PC-3 (cell line): ENCODE measurements around the gene CBX7. TPM values are rescaled to one million over a fixed set of nuclear protein-coding genes. Genes with fewer than 3 reads are reported as not detected.

ENCODE experiments used
- ATAC-seq: fragments of 200-7000 bp; cut with Tn5 transposase; 2 replicates; pipeline ENCODE4 v1.9.1; 2020; ENCODE audit warnings: mild to moderate bottlenecking, moderate library complexity
- BruUV-seq: library from RNA; stranded (reverse); fragments of 400-500 nt; replicated peaks from 2 replicates; lab custom pipeline; 2021; lab: Mats Ljungman, UMichigan
- CTCF ChIA-PET: fragments of 300-600 bp; sonication (Branson Sonifier 250); formaldehyde crosslinking; loops from one replicate; lab custom pipeline; 2022; ENCODE audit warnings: antibody characterized with exemption; lab: Charles Lee
- POLR2A ChIA-PET: fragments of 300-600 bp; sonication (Branson Sonifier 250); formaldehyde crosslinking; loops from one replicate; lab custom pipeline; 2022; ENCODE audit warnings: antibody characterized with exemption; ENCODE audit not compliant: unreplicated experiment; lab: Charles Lee
- DNase-seq: peaks from one replicate; pipeline ENCODE4 v3.0.0-alpha.2; 2015
- H2AFZ ChIP-seq: fragments of 300-600 bp; sonication (generic); 2 replicates; pipeline ENCODE4 v1.6.0; 2016; ENCODE audit warnings: antibody characterized with exemption, low read length
- H3F3A ChIP-seq: fragments of 300-600 bp; sonication (generic); one replicate; pipeline ENCODE4 v1.6.0; 2017; ENCODE audit warnings: antibody characterized with exemption, low read length, control low read depth, mild to moderate bottlenecking; ENCODE audit not compliant: unreplicated experiment
- H3K27ac ChIP-seq: fragments of 300-600 bp; sonication (generic); 2 replicates; pipeline ENCODE4 v1.5.1; 2016; ENCODE audit warnings: mild to moderate bottlenecking, low read length
- H3K27me3 ChIP-seq: fragments of 300-600 bp; sonication (generic); 2 replicates; pipeline ENCODE4 v1.6.1; 2016; ENCODE audit warnings: low read length, mixed read lengths
- H3K36me3 ChIP-seq: fragments of 300-600 bp; sonication (generic); 2 replicates; pipeline ENCODE4 v1.6.1; 2016; ENCODE audit warnings: low read depth, mixed run types, low read length, mixed read lengths
- H3K4me1 ChIP-seq: fragments of 300-600 bp; sonication (generic); 2 replicates; pipeline ENCODE4 v1.5.1; 2016; ENCODE audit warnings: low read length; ENCODE audit not compliant: insufficient read depth
- H3K4me2 ChIP-seq: fragments of 300-600 bp; sonication (generic); 2 replicates; pipeline ENCODE4 v1.6.0; 2016; ENCODE audit warnings: low read length
- H3K4me3 ChIP-seq: fragments of 300-600 bp; sonication (generic); 2 replicates; pipeline ENCODE4 v1.5.1; 2016; ENCODE audit warnings: mild to moderate bottlenecking, low read length, mixed read lengths
- H3K79me2 ChIP-seq: fragments of 300-600 bp; sonication (generic); 2 replicates; pipeline ENCODE4 v1.6.1; 2017; ENCODE audit warnings: low read length, mixed read lengths
- H3K9ac ChIP-seq: fragments of 300-600 bp; sonication (generic); 2 replicates; pipeline ENCODE4 v1.6.0; 2016; ENCODE audit warnings: mild to moderate bottlenecking, low read length
- H3K9me2 ChIP-seq: fragments of 300-600 bp; sonication (generic); replicated peaks from 2 replicates; pipeline ENCODE4 v1.6.1; 2016; ENCODE audit warnings: mixed run types, low read length, mixed read lengths
- H3K9me3 ChIP-seq: fragments of 300-600 bp; sonication (generic); 2 replicates; pipeline ENCODE4 v1.6.1; 2016; ENCODE audit warnings: low read length, mixed read lengths
- H4K20me1 ChIP-seq: fragments of 300-600 bp; sonication (generic); 2 replicates; pipeline ENCODE4 v1.6.1; 2016; ENCODE audit warnings: low read length, mixed read lengths
- EZH2 ChIP-seq: fragments of 300-600 bp; sonication (generic); IDR thresholded peaks from one replicate; pipeline ENCODE4 v1.6.1; 2017; ENCODE audit warnings: antibody characterized with exemption, mild to moderate bottlenecking, low read length; ENCODE audit not compliant: unreplicated experiment
- EZH2phosphoT487 ChIP-seq: fragments of 300-600 bp; sonication (generic); IDR thresholded peaks from 2 replicates; pipeline ENCODE4 v1.6.1; 2018; ENCODE audit warnings: mild to moderate bottlenecking, antibody characterized with exemption, low read length, borderline replicate concordance
- intact Hi-C: fragments of 100-400 bp; cut with micrococcal nuclease; formaldehyde crosslinking; loops from 2 replicates; pipeline ENCODE4 v1.9.0; 2023
- total RNA-seq: library from RNA; depleted of rRNA; stranded (reverse); fragments of >200 nt; gene quantifications from 2 replicates; pipeline ENCODE4 v1.2.3, GENCODE V29; 2014
- TF ChIP-seq, protein P1 (sequence below): fragments of 300-600 bp; sonication (generic); conservative IDR thresholded peaks from 2 replicates; pipeline ENCODE4 v1.5.1; 2017; ENCODE audit warnings: antibody characterized with exemption, low read depth, mild to moderate bottlenecking, low read length

Gene CBX7
- total RNA-seq, 1 experiment from 2014 or later, result 8.6 TPM

DNA sequence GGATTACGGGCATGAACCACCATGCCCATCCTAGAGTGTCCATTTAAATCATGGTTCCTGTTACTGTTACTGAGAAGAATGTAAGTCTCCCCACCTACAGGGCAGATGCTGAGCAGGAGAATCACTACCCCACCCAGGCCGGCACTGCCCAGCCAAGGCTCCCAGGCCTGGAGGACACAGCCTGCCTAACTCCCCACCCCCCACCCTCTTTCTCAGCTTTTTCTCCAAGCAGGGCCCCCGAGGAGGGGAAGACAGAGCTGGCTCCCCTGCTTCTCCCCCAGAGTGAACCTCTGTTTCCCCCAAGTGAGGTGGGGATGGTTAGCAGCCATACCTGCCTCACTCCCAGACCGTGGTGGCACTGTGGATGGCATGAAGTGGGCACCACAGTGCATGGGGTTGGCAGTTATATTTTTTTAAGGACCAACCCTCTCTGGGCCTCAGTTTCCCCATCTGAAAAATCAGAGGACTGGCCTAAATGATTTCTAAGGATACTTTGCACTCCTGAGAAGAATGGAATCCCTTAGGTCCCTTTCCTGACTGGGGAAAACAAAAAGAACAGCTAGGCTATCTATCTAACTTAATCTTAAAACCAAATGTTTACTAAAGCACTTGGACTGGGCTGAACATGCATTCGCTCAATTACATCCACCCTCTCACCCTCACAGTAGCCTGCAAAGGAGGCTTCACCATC, 5.0 kb downstream of the CBX7 start:
- Histone ChIP-seq H3K9ac (no peak overlapping the region), H4K20me1 (no peaks in the 10 kb centered on the region), H3K27me3 (no peaks in the 10 kb centered on the region), H3K36me3 (no peaks in the 10 kb centered on the region), H3K9me2 (no peaks in the 10 kb centered on the region), H2AFZ (no peak overlapping the region), H3K4me2 (no peak overlapping the region), H3F3A (no peaks in the 10 kb centered on the region), H3K4me3 (no peak overlapping the region), H3K4me1 (peaks cover 10% of the 10 kb centered on the region; the same call in 1 of the 2 replicates), H3K27ac (no peak overlapping the region), H3K79me2 (no peaks in the 10 kb centered on the region), H3K9me3 (no peaks in the 10 kb centered on the region)
- ChIA-PET POLR2A (no interaction called here), CTCF (no interaction called here)
- DNase-seq (no peak), ATAC-seq (no peak)
- intact Hi-C loops, result no loop called here
- no TSS peak for BruUV-seq
- TF ChIP-seq EZH2phosphoT487, result no peak
- TF ChIP-seq EZH2, result no peak
- TF ChIP-seq, protein P1, sequence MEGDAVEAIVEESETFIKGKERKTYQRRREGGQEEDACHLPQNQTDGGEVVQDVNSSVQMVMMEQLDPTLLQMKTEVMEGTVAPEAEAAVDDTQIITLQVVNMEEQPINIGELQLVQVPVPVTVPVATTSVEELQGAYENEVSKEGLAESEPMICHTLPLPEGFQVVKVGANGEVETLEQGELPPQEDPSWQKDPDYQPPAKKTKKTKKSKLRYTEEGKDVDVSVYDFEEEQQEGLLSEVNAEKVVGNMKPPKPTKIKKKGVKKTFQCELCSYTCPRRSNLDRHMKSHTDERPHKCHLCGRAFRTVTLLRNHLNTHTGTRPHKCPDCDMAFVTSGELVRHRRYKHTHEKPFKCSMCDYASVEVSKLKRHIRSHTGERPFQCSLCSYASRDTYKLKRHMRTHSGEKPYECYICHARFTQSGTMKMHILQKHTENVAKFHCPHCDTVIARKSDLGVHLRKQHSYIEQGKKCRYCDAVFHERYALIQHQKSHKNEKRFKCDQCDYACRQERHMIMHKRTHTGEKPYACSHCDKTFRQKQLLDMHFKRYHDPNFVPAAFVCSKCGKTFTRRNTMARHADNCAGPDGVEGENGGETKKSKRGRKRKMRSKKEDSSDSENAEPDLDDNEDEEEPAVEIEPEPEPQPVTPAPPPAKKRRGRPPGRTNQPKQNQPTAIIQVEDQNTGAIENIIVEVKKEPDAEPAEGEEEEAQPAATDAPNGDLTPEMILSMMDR, result no peak

DNA sequence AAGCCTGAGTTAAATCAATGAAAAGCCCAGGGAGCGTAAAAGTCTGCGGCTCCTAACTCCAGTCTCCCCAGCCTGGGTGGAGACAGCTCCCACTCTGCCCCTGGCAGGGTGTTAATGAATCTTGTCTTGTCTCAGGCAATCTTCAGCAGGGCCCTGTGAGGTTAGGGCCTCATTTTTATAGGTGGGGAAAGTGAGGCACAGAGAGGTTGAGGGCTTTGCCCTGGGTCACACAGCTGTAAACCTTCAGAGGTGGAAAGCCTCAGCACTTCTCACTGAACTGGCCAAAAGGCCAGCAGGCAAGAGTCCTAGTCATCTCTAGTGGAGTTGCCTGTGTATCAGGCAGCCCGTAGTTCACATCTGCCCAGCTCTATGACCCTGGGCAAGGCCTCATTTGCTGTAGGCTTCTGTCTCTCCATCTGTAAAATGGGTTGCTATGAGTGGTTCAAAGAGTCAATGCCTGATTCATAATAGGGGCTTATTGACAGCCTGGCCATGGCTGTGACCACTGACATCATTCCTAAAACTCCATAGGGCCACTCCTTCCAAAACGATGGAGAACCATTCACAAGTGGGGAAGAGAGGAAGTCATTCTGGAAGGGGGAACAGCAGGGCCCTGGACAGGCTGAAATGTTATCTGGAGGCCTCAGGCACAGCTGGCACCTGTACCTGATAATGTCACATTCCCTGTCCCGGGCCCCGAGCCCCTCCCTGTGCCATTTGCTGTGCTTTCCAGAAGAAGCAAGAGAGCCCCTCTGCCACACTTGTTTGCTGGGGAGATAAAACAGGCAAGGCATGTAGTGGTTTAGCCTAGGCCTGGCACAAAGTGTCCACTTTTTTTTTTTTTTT, 6.0 kb downstream of the CBX7 start:
- no peak for ATAC-seq
- CTCF ChIA-PET, result no interaction called here
- no peaks in the 10 kb centered on the region for H3K9me2 ChIP-seq

More for the DNA sequence above, 6.0 kb downstream of the CBX7 start:
- H3K36me3 ChIP-seq, result no peaks in the 10 kb centered on the region
- no peak overlapping the region for H3K27ac ChIP-seq
- peaks cover 10% of the 10 kb centered on the region; the same call in 1 of the 2 replicates for H3K4me1 ChIP-seq
- no peak for DNase-seq
- H3K79me2 ChIP-seq, result no peaks in the 10 kb centered on the region
- H3K27me3 ChIP-seq, result no peaks in the 10 kb centered on the region
- no peak for TF ChIP-seq EZH2
- TF ChIP-seq, protein P1, result no peak
- TF ChIP-seq EZH2phosphoT487, result no peak
- H2AFZ ChIP-seq, result 0 out of 2 replicates have a peak overlapping the region, but pooled peaks have one; percentile 48
- peak overlapping the region; percentile 85; the same call in 1 of the 2 replicates for H3K4me3 ChIP-seq
- POLR2A ChIA-PET, result no interaction called here
- no TSS peak for BruUV-seq
- intact Hi-C loops, result no loop called here
- H3K9me3 ChIP-seq, result no peaks in the 10 kb centered on the region
- H4K20me1 ChIP-seq, result no peaks in the 10 kb centered on the region
- H3K9ac ChIP-seq, result no peak overlapping the region
- H3F3A ChIP-seq, result no peaks in the 10 kb centered on the region
- peak overlapping the region; percentile 83 for H3K4me2 ChIP-seq
